Ovary (tissue), 9 donors: ENCODE measurements around the gene KIAA0586. TPM values are rescaled to one million over a fixed set of nuclear protein-coding genes. Genes with fewer than 3 reads are reported as not detected.

Experiments
- DNase-seq, 5 donors: peaks; one replicate each; pipeline ENCODE4 v3.0.0-alpha.2; 2019 to 2020
- H3K27ac ChIP-seq, 2 donors: fragments of 200-600 bp; one replicate each; pipeline versions ENCODE4 v1.5.1 to v1.8.0; 2019 to 2022
- H3K27me3 ChIP-seq: fragments of 200-600 bp; one replicate; pipeline ENCODE4 v1.8.0; 2022
- H3K36me3 ChIP-seq: fragments of 200-600 bp; sonication (generic); one replicate; pipeline ENCODE4 v1.5.1; 2019
- H3K4me1 ChIP-seq: one replicate; pipeline ENCODE4 v1.8.1; 2013; ENCODE audit warnings: mild to moderate bottlenecking, moderate library complexity; ENCODE audit not compliant: insufficient read depth
- H3K4me3 ChIP-seq: fragments of 200-600 bp; sonication (generic); one replicate; pipeline ENCODE4 v1.5.1; 2017
- H3K9me3 ChIP-seq, 2 donors: fragments of 200-600 bp in 1 of 2; sonication (generic) in 1 of 2; one replicate each; pipeline versions ENCODE4 v1.5.1 to v1.8.1; 2013 to 2019; ENCODE audit warnings: mild to moderate bottlenecking in 1 of 2, moderate library complexity in 1 of 2
- EP300 ChIP-seq: sonication (generic); formaldehyde crosslinking; IDR thresholded peaks from one replicate; pipeline ENCODE4 v1.6.1; 2017; ENCODE audit warnings: antibody characterized with exemption
- POLR2A ChIP-seq: fragments of 450-650 bp; IDR thresholded peaks from one replicate; pipeline ENCODE4 v1.6.1; 2017; ENCODE audit warnings: antibody characterized with exemption, mild to moderate bottlenecking, moderate library complexity
- WGBS, 3 donors: extraction: QIAGEN DNeasy Blood & Tissue Kit in 1 of 3; methylation state at CpG; one replicate each; pipeline versions ENCODE4 v1.1.5 to v1.1.7; 2013 to 2017; 5-methylcytosine and 5-hydroxymethylcytosine counted together
- intact Hi-C, 4 donors: fragments of 100-400 bp; cut with DNase I; formaldehyde crosslinking; loops; one replicate each; pipeline versions ENCODE4 v1.11.0 to v1.15.1; 2022 to 2023
- polyA plus RNA-seq, 2 donors: library from polyadenylated mRNA; stranded (reverse); fragments of 200-250 nt in 1 of 2; fragments of 350-450 nt in 1 of 2; fragmentation: Illumina TruSeq in 1 of 2; extraction: RNeasy Lipid Tissue Mini Kit (QIAGEN cat#74804) in 1 of 2; gene quantifications; one replicate each; pipeline ENCODE4 v1.2.3, GENCODE V29; 2013 to 2014
- total RNA-seq, 7 donors: library from RNA; depleted of rRNA in 2 of 7; stranded (reverse); fragments of >200 nt in 2 of 7; fragmentation: NEBNext Ultra II Directional in 3 of 7; extraction: Animal tissue kit (Norgen Biotek cat#: 25700) in 3 of 7; gene quantifications; one replicate each; pipeline versions ENCODE4 v1.1.0 to v1.2.4, GENCODE V29; 2016 to 2023
- TF ChIP-seq, protein P1 (sequence below), 3 donors: fragments of 450-650 bp in 2 of 3; fragments of 200-600 bp in 1 of 3; IDR thresholded peaks; one replicate each; pipeline versions ENCODE4 v1.5.1 to v1.8.0; 2016 to 2022; ENCODE audit warnings: antibody characterized with exemption in 3 of 3, mild to moderate bottlenecking in 1 of 3
- donor health status: DM: no; HTN: no; CAD: no; lungs with moderate emphysema.
- donor health status: DM: no; HTN: no; CAD: no.
- donor health status: Bipolar disorder and iron deficiency.
- donor health status: DM: yes; HTN: yes; CAD: no.
- donor health status: DM: no; HTN: no; CAD: no.
- donor health status: DM: yes; HTN: yes; CAD: no.

KIAA0586 gene
- total and polyA plus RNA-seq, 9 donors, result 4.6 to 19.1 (median 13.7) TPM

DNA sequence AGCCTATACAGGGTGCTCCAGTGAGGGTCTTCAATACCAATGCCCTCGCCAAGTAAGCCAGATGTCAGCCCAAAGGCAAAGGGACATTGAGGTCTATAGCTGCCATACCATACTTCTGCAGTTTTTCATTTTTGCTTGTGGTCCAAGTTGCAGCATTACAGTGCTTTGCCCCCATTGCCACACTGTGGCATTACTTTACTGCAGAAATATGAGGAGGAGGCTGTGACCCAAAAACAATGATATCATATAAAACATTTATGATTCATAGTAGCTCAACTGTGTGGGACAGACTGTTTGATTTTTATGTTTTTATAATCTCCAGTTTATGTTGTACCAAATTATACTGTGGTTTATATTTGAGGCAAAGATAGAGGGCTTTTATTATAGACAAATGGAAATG, 64.1 kb downstream of the KIAA0586 start:
- intact Hi-C loops, result loop anchor here in 1 of 4 donors (10.0 kb wide), 1 partner anchor 573 kb away; no protein-coding TSS in a partner anchor
- DNase-seq, result no peak
- Histone ChIP-seq H3K27ac (no peak overlapping the region), H3K36me3 (no peaks in the 10 kb centered on the region), H3K4me3 (no peak overlapping the region), H3K27me3 (no peaks in the 10 kb centered on the region), H3K4me1 (no peaks in the 10 kb centered on the region), H3K9me3 (no peaks in the 10 kb centered on the region)
- no peak for TF ChIP-seq POLR2A
- no peak for TF ChIP-seq EP300
- TF ChIP-seq, protein P1, sequence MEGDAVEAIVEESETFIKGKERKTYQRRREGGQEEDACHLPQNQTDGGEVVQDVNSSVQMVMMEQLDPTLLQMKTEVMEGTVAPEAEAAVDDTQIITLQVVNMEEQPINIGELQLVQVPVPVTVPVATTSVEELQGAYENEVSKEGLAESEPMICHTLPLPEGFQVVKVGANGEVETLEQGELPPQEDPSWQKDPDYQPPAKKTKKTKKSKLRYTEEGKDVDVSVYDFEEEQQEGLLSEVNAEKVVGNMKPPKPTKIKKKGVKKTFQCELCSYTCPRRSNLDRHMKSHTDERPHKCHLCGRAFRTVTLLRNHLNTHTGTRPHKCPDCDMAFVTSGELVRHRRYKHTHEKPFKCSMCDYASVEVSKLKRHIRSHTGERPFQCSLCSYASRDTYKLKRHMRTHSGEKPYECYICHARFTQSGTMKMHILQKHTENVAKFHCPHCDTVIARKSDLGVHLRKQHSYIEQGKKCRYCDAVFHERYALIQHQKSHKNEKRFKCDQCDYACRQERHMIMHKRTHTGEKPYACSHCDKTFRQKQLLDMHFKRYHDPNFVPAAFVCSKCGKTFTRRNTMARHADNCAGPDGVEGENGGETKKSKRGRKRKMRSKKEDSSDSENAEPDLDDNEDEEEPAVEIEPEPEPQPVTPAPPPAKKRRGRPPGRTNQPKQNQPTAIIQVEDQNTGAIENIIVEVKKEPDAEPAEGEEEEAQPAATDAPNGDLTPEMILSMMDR (IDR thresholded peaks at IDR 0.05), result no peak
- 93 to 98% (median 97%) methylated on average over 1 of the region's 1 CpG for WGBS, 3 donors

DNA sequence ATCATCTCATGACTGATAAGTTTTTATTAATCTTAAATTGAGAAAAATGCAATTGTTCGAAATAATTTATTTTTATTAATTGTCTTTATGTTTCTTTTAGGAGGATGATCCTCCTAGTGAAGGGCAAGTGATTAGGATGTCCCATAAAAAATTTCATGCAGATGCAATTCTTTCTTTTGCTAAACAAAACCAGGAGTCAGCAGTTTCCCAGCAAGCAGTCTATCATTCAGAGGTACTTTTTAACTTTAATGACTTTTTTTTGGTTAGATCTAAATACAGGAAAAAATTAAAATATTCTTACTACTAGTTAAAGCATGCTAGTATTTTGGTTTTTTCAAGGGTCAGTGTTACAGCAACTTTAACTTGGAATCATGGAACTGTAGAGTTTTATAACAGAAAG, 64.5 kb downstream of the KIAA0586 start:
- no peak for TF ChIP-seq EP300
- TF ChIP-seq POLR2A, result no peak
- TF ChIP-seq, protein P1 (IDR thresholded peaks at IDR 0.05), result no peak
- intact Hi-C loops, result loop anchor here in 1 of 4 donors (10.0 kb wide), 1 partner anchor 573 kb away; no protein-coding TSS in a partner anchor
- DNase-seq, result no peak
- WGBS, 3 donors, result 41 to 56% (median 46%) methylated on average over 1 of the region's 1 CpG
- Histone ChIP-seq H3K36me3 (no peaks in the 10 kb centered on the region), H3K4me1 (no peaks in the 10 kb centered on the region), H3K27ac (no peak overlapping the region), H3K9me3 (no peaks in the 10 kb centered on the region), H3K4me3 (no peak overlapping the region), H3K27me3 (no peaks in the 10 kb centered on the region)

DNA sequence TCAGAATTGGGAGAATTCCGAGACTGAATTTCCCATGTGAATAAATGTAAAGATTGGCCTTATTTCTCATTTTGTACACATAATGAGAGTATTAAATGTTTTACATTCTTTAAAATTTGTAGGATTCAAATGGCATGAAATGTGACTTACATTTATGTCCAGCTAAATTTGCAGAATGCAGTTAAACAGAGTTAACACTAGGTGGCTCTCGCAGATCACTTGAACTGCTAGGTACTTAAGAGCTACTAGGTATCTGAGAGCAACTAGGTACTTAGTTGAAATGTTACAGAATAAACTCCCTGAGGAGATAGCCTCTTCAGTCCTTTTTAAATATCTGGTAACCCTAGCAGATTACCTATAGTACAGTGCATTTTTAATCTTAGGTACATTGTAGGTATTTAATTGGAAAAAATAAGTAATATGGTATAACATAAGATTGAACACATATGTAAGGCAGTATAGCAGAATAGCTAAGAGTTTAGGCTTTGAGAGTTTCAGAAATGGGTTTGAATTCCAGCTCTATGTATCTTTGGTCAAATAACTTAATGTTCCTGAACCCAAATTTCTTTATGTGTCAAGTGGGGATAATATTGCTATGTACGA, 73.8 kb downstream of the KIAA0586 start:
- Histone ChIP-seq H3K27me3 (no peaks in the 10 kb centered on the region), H3K4me1 (no peaks in the 10 kb centered on the region), H3K4me3 (no peak overlapping the region), H3K36me3 (no peaks in the 10 kb centered on the region), H3K9me3 (no peaks in the 10 kb centered on the region), H3K27ac (no peak overlapping the region)
- 39 to 41% (median 40%) methylated on average over 3 of the region's 3 CpGs for WGBS, 3 donors
- intact Hi-C loops, result loop anchor here in 3 of 4 donors (5.0 to 10.0 kb wide), 5 partner anchors 133 to 943 kb away; partner anchors contain the start of gene DACT1 (in 2 of the 3)
- DNase-seq, result peak in 1 of 5 donors; percentile 31
- no peak for TF ChIP-seq EP300
- no peak for TF ChIP-seq POLR2A
- TF ChIP-seq, protein P1 (IDR thresholded peaks at IDR 0.05), result peak; percentile 33 to 80 (median 78)

DNA sequence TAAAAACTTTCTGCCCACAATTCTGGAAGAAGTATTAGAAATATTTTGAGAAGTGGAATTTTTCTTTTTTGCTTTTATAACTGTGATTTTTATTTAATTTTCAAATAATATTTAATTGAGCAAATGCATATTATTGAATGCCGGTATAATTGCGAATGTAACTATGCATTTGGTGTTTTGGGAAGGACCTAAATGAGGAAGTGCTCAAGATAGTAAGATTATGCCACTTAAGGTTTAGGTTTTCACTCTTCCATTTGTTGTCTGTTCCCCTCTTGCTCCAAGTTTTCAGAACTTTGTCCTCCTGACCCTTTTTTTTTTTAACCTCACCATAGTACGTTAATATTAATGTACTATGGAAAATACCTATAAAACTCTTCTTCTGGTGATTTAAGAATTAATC, 85.8 kb downstream of the KIAA0586 start:
- DNase-seq, result no peak
- intact Hi-C loops, result no loop called here
- no peaks in the 10 kb centered on the region for H3K27me3 ChIP-seq
- H3K36me3 ChIP-seq, result no peaks in the 10 kb centered on the region
- no peaks in the 10 kb centered on the region for H3K9me3 ChIP-seq
- no peak overlapping the region for H3K27ac ChIP-seq
- H3K4me3 ChIP-seq, result no peak overlapping the region
- TF ChIP-seq POLR2A (no peak), EP300 (no peak)
- TF ChIP-seq, protein P1 (IDR thresholded peaks at IDR 0.05), result no peak
- H3K4me1 ChIP-seq, result no peaks in the 10 kb centered on the region
- 96 to 99% (median 97%) methylated on average over 3 of the region's 3 CpGs for WGBS, 3 donors
